Hepatocyte (in vitro differentiated cells): ENCODE measurements around the gene NTMT2. TPM values are rescaled to one million over a fixed set of nuclear protein-coding genes. Genes with fewer than 3 reads are reported as not detected.

ENCODE experiments used
- DNase-seq: peaks from one replicate; pipeline ENCODE4 v3.0.0-alpha.2; 2016; ENCODE audit warnings: low spot score
- H2AFZ ChIP-seq: fragments of 200-600 bp; sonication (generic); 2 replicates; pipeline ENCODE4 v1.6.0; 2016; ENCODE audit warnings: antibody characterized with exemption, mild to moderate bottlenecking
- H3K27ac ChIP-seq: fragments of 200-600 bp; sonication (generic); 2 replicates; pipeline ENCODE4 v1.5.1; 2016; ENCODE audit warnings: mild to moderate bottlenecking
- H3K27me3 ChIP-seq: fragments of 200-600 bp; sonication (generic); 2 replicates; pipeline ENCODE4 v1.6.1; 2016
- H3K36me3 ChIP-seq: fragments of 200-600 bp; sonication (generic); replicated peaks from 2 replicates; pipeline ENCODE4 v1.5.1; 2016; ENCODE audit warnings: low read depth; ENCODE audit not compliant: insufficient read depth
- H3K4me1 ChIP-seq: fragments of 200-600 bp; sonication (generic); 2 replicates; pipeline ENCODE4 v1.5.1; 2016; ENCODE audit warnings: mild to moderate bottlenecking, moderate library complexity; ENCODE audit not compliant: insufficient read depth
- H3K4me2 ChIP-seq: fragments of 200-600 bp; sonication (generic); 2 replicates; pipeline ENCODE4 v1.6.0; 2016
- H3K4me3 ChIP-seq: fragments of 200-600 bp; sonication (generic); 2 replicates; pipeline ENCODE4 v1.5.1; 2016; ENCODE audit warnings: mild to moderate bottlenecking
- H3K79me2 ChIP-seq: fragments of 200-600 bp; sonication (generic); 2 replicates; pipeline ENCODE4 v1.6.0; 2017; ENCODE audit warnings: mild to moderate bottlenecking
- H3K9me2 ChIP-seq: fragments of 200-600 bp; sonication (generic); replicated peaks from 2 replicates; pipeline ENCODE4 v1.6.0; 2017; ENCODE audit warnings: mild to moderate bottlenecking; ENCODE audit not compliant: insufficient read depth
- H3K9me3 ChIP-seq: fragments of 200-600 bp; sonication (generic); 2 replicates; pipeline ENCODE4 v1.5.1; 2016; ENCODE audit warnings: low read depth, mild to moderate bottlenecking
- H4K20me1 ChIP-seq: fragments of 200-600 bp; sonication (generic); 2 replicates; pipeline ENCODE4 v1.6.0; 2016; ENCODE audit warnings: mild to moderate bottlenecking; ENCODE audit not compliant: insufficient read depth, poor library complexity, severe bottlenecking
- EZH2 ChIP-seq: fragments of 200-600 bp; sonication (generic); IDR thresholded peaks from 2 replicates; pipeline ENCODE4 v1.6.1; 2016; ENCODE audit warnings: antibody characterized with exemption, mild to moderate bottlenecking, borderline replicate concordance
- EZH2phosphoT487 ChIP-seq: fragments of 200-600 bp; sonication (generic); IDR thresholded peaks from one replicate; pipeline ENCODE4 v1.6.1; 2018; ENCODE audit warnings: antibody characterized with exemption, mild to moderate bottlenecking, low read depth, moderate library complexity; ENCODE audit not compliant: unreplicated experiment, severe bottlenecking
- WGBS: methylation state at CpG from one replicate; pipeline ENCODE4 v1.1.6; 2016; ENCODE audit warnings: low lambda C conversion rate; ENCODE audit errors: missing lambda C conversion rate; 5-methylcytosine and 5-hydroxymethylcytosine counted together
- polyA plus RNA-seq: library from polyadenylated mRNA; unstranded; fragments of >200 nt; fragmentation: Nextera tagmentation; extraction: Ambion mirVana; gene quantifications from 2 replicates; pipeline ENCODE4 v1.2.1, GENCODE V29; 2016
- total RNA-seq: library from RNA; depleted of rRNA; stranded (reverse); fragments of >200 nt; gene quantifications from 2 replicates; pipeline ENCODE4 v1.2.3, GENCODE V29; 2014
- TF ChIP-seq, protein P1 (sequence below): fragments of 200-600 bp; sonication (generic); IDR thresholded peaks from 2 replicates; pipeline ENCODE4 v1.5.1; 2016; ENCODE audit warnings: antibody characterized with exemption, mild to moderate bottlenecking; ENCODE audit not compliant: poor library complexity

NTMT2 gene
- total and polyA plus RNA-seq, 2 experiments from 2014 or later: not detected

DNA sequence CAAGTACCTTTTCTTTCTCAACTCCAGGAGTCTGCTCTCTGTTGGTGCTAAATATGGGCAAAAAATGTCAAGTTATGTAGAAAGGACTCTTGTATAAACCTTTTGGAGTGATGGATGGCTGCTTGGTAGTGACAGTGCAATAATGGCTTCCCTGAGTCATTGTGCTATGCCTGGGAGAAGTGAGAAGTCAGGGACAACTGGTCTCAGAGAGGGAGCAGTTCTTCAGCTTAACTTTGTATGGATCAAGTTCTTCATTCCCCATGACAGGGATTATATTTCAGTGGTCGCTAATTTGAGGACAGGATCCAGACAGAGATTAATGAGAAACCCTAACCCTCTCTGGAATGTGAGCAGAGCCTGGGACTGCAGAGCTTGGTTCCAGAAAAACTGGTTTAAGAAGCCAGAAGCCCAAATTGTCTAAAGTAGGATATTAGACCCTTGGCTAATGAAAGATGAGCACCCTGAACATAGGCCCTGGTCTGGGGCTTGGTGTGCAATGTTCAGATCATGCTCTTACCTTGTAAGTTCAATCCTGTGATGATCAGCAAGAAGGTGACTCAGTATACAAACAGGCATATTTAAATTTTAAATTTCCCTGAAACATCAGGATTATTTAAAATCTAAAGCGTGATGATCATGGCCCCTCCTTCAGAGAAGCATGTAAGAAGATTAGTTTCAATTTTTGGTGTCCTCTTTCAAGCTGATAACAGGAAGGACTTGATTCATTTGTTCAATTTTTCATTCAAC is 50.9 kb downstream of the NTMT2 start:
- no peak overlapping the region for H2AFZ ChIP-seq
- no peaks in the 10 kb centered on the region for H3K79me2 ChIP-seq
- H3K27ac ChIP-seq: no peak overlapping the region
- TF ChIP-seq EZH2phosphoT487 (no peak), EZH2 (no peak)
- TF ChIP-seq, protein P1, sequence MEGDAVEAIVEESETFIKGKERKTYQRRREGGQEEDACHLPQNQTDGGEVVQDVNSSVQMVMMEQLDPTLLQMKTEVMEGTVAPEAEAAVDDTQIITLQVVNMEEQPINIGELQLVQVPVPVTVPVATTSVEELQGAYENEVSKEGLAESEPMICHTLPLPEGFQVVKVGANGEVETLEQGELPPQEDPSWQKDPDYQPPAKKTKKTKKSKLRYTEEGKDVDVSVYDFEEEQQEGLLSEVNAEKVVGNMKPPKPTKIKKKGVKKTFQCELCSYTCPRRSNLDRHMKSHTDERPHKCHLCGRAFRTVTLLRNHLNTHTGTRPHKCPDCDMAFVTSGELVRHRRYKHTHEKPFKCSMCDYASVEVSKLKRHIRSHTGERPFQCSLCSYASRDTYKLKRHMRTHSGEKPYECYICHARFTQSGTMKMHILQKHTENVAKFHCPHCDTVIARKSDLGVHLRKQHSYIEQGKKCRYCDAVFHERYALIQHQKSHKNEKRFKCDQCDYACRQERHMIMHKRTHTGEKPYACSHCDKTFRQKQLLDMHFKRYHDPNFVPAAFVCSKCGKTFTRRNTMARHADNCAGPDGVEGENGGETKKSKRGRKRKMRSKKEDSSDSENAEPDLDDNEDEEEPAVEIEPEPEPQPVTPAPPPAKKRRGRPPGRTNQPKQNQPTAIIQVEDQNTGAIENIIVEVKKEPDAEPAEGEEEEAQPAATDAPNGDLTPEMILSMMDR: no peak
- no peaks in the 10 kb centered on the region for H3K9me2 ChIP-seq
- peaks cover 6% of the 10 kb centered on the region for H3K4me1 ChIP-seq
- no peaks in the 10 kb centered on the region for H4K20me1 ChIP-seq
- no peak overlapping the region for H3K4me3 ChIP-seq
- WGBS: 58% methylated on average over 2 of the region's 2 CpGs
- no peaks in the 10 kb centered on the region for H3K27me3 ChIP-seq
- no peak for DNase-seq
- no peak overlapping the region for H3K4me2 ChIP-seq
- H3K9me3 ChIP-seq: no peaks in the 10 kb centered on the region
- no peaks in the 10 kb centered on the region for H3K36me3 ChIP-seq

DNA sequence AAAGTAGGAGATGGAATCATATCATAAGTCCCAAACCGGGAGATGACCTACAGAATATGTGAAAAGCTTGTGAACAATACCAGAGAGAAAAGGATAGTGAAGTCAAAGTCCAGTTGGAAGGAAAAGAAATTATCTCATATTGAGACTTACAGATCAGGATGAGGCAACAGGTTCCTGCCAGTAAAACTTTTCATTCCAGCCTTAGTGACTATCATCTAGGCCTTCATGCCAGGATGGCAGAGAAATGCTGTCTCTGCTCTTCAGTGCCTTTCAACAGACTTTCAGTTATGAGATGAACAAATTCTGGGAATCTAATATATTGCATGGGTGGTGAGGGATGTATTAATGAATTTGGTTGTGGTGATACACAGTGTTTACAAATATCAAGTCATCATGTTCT is 52.3 kb downstream of the NTMT2 start:
- no peaks in the 10 kb centered on the region for H3K27me3 ChIP-seq
- DNase-seq: no peak
- H3K4me2 ChIP-seq: no peak overlapping the region
- no peaks in the 10 kb centered on the region for H4K20me1 ChIP-seq
- WGBS: 96% methylated on average over 1 of the region's 1 CpG
- H3K9me2 ChIP-seq: no peaks in the 10 kb centered on the region
- no peaks in the 10 kb centered on the region for H3K9me3 ChIP-seq
- TF ChIP-seq, protein P1: no peak
- TF ChIP-seq EZH2 (no peak), EZH2phosphoT487 (no peak)
- no peaks in the 10 kb centered on the region for H3K36me3 ChIP-seq
- H3K4me3 ChIP-seq: no peak overlapping the region
- H3K4me1 ChIP-seq: peaks cover 6% of the 10 kb centered on the region
- no peaks in the 10 kb centered on the region for H3K79me2 ChIP-seq
- H2AFZ ChIP-seq: no peak overlapping the region
- no peak overlapping the region for H3K27ac ChIP-seq

DNA sequence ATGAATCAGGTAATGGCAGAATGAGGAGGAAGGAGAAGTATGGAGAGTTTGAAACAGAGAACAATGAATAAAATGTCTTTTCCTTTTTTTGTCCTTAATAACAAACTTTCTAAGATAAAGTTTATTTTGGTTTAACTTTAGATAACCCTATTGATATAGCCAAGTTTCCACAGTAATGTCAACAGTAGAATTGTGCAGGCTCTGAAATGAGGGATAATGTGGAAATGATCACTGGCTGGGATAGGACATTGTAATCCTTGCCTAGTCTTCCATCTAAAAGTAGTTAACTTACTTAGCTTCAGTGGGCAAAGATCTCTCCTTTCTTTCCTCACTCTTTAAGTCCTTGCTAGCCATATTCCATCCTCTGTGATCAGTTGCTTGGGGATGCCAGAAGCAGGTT is 52.8 kb downstream of the NTMT2 start:
- Histone ChIP-seq H3K4me2 (no peak overlapping the region), H3K9me3 (no peaks in the 10 kb centered on the region), H3K4me3 (no peak overlapping the region), H3K4me1 (peaks cover 6% of the 10 kb centered on the region), H3K36me3 (no peaks in the 10 kb centered on the region), H3K27me3 (no peaks in the 10 kb centered on the region), H2AFZ (no peak overlapping the region), H3K9me2 (no peaks in the 10 kb centered on the region), H3K27ac (no peak overlapping the region), H4K20me1 (no peaks in the 10 kb centered on the region), H3K79me2 (no peaks in the 10 kb centered on the region)
- no peak for DNase-seq
- TF ChIP-seq EZH2 (no peak), EZH2phosphoT487 (no peak)
- TF ChIP-seq, protein P1: no peak
